Endothelial cell (in vitro differentiated cells): Measurements from ENCODE around the gene ATP2B2. TPM values are rescaled to one million over a fixed set of nuclear protein-coding genes. Genes with fewer than 3 reads are reported as not detected.

Experiments used
- DNase-seq: peaks from one replicate; pipeline ENCODE4 v3.0.0; 2021; ENCODE audit warnings: low spot score
- H3K27ac Mint-ChIP-seq: one replicate; pipeline ENCODE4 v1.8.0; 2021; ENCODE audit warnings: mixed read lengths, inconsistent platforms; ENCODE audit not compliant: unreplicated experiment
- H3K27me3 Mint-ChIP-seq: one replicate; pipeline ENCODE4 v1.8.0; 2021; ENCODE audit warnings: mild to moderate bottlenecking, moderate library complexity, mixed read lengths, inconsistent platforms; ENCODE audit not compliant: unreplicated experiment
- H3K36me3 Mint-ChIP-seq: one replicate; pipeline ENCODE4 v1.8.0; 2021; ENCODE audit warnings: mild to moderate bottlenecking, low read depth, mixed read lengths, inconsistent platforms; ENCODE audit not compliant: unreplicated experiment
- H3K4me1 Mint-ChIP-seq: one replicate; pipeline ENCODE4 v1.8.0; 2021; ENCODE audit warnings: mild to moderate bottlenecking, mixed read lengths, inconsistent platforms; ENCODE audit not compliant: unreplicated experiment
- H3K4me3 Mint-ChIP-seq: one replicate; pipeline ENCODE4 v1.8.0; 2021; ENCODE audit warnings: mild to moderate bottlenecking, mixed read lengths, inconsistent platforms; ENCODE audit not compliant: unreplicated experiment
- H3K9me3 Mint-ChIP-seq: one replicate; pipeline ENCODE4 v1.8.0; 2021; ENCODE audit warnings: mixed read lengths, inconsistent platforms; ENCODE audit not compliant: unreplicated experiment
- total RNA-seq: library from RNA; stranded (reverse); fragmentation: NEBNext Ultra II Directional; extraction: Animal tissue kit (Norgen Biotek cat#: 25700); gene quantifications from one replicate; pipeline ENCODE4 v1.2.1, GENCODE V29; 2021; ENCODE audit not compliant: unreplicated experiment
- TF ChIP-seq, protein P1 (sequence below): fragments of 200-600 bp; sonication (generic); IDR thresholded peaks from one replicate; pipeline ENCODE4 v1.5.0; 2021; ENCODE audit warnings: antibody characterized with exemption; ENCODE audit not compliant: unreplicated experiment

Gene ATP2B2
- total RNA-seq, 1 donor from 2014 or later: 1.7 TPM

DNA sequence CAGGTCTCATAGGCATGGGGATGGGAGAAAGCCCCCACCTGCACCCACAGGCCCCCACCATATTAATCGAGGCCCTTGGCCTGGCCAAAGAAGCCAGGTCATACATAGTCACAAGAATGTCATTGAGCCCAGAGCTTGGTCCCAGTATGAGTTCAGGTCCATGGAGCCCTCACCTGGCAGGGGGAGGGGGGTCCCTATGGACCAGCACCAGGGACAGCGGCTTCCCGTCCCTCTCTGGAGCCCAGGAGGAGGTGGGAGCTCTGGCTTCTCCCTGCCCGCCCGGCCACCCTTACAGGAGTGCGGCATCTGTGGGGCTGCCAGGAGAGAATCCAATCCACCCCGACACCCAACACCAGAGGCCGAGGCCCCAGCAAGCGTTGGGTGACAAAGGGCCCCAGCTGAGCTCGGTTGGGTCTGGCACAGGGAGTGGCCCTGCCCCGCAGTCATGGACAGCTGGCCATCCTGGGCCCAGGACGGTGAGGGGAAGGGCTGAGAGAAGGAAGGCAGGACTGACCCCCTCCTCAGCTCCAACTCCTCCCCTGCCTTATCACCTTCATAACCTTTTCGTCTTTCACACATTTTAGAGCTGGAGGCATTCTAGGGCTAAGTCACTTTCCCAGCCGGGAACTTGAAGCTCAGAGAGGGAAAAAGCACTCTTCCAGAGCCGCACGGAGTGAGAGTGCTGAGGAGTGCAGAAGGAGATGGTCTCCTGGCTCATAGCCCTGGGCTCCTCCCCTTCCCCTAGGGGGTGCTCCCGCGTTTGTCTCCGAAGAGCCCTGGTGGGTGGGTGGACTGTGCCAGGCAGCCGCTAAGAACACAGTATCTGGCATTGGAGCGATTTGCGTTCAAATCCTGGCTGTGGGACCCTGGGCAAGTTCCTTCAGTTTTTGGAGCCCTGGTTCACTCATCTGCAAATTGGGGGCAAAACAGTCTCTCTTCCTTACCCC is 54.6 kb downstream of the ATP2B2 start:
- DNase-seq: no peak
- Mint-ChIP-seq H3K9me3 (no peaks in the 10 kb centered on the region), H3K4me1 (peaks cover 3% of the 10 kb centered on the region), H3K27ac (no peak overlapping the region), H3K36me3 (no peaks in the 10 kb centered on the region), H3K27me3 (peaks cover 2% of the 10 kb centered on the region), H3K4me3 (no peak overlapping the region)
- TF ChIP-seq, protein P1, sequence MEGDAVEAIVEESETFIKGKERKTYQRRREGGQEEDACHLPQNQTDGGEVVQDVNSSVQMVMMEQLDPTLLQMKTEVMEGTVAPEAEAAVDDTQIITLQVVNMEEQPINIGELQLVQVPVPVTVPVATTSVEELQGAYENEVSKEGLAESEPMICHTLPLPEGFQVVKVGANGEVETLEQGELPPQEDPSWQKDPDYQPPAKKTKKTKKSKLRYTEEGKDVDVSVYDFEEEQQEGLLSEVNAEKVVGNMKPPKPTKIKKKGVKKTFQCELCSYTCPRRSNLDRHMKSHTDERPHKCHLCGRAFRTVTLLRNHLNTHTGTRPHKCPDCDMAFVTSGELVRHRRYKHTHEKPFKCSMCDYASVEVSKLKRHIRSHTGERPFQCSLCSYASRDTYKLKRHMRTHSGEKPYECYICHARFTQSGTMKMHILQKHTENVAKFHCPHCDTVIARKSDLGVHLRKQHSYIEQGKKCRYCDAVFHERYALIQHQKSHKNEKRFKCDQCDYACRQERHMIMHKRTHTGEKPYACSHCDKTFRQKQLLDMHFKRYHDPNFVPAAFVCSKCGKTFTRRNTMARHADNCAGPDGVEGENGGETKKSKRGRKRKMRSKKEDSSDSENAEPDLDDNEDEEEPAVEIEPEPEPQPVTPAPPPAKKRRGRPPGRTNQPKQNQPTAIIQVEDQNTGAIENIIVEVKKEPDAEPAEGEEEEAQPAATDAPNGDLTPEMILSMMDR: no peak

DNA sequence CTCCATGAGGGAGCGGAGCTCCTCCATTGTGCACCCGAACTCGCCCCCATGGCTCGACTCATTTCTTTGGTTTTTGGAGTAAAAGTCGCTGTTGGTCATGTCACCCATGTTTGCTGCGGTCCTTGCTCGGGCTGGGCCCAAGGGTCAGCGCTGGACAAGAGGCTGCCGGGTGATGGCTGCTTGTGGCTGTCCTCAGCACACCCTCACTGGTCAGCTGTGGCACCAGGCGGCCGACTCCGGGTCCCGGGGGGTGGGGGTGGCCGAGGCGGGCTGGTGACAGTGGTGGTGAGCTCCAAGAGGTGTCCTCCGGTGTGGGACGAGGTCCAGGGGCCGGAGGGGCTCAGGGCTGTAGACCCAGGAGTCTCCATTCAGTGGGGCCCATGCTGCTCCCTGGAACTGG is 56.0 kb downstream of the ATP2B2 start:
- H3K27ac Mint-ChIP-seq: no peak overlapping the region
- H3K9me3 Mint-ChIP-seq: no peaks in the 10 kb centered on the region
- TF ChIP-seq, protein P1: no peak
- H3K4me1 Mint-ChIP-seq: peaks cover 3% of the 10 kb centered on the region
- no peak overlapping the region for H3K4me3 Mint-ChIP-seq
- no peak for DNase-seq
- no peaks in the 10 kb centered on the region for H3K36me3 Mint-ChIP-seq
- peaks cover 2% of the 10 kb centered on the region for H3K27me3 Mint-ChIP-seq

DNA sequence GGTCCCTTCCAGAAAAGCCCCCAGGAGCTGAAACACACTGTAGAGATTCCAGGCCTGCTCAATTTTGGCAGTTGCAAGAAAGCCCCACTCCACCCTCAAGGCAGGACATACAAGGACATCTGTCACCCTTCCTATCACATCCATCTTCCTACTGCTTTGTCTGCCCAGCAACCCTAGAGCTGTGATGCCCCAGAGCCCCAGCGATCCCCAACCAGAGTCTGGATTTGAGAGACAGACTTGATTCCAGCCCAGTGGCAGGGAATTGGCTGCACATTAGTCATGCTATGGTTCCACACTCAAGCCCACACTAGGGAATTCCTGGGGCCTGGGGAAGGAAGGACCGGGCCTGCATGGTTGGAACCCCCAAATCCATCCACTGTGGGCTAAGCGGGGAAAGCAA is 56.8 kb downstream of the ATP2B2 start:
- Mint-ChIP-seq H3K4me3 (no peak overlapping the region), H3K4me1 (peaks cover 3% of the 10 kb centered on the region), H3K36me3 (no peaks in the 10 kb centered on the region), H3K27me3 (peaks cover 2% of the 10 kb centered on the region), H3K27ac (no peak overlapping the region), H3K9me3 (no peaks in the 10 kb centered on the region)
- no peak for DNase-seq
- TF ChIP-seq, protein P1: no peak

DNA sequence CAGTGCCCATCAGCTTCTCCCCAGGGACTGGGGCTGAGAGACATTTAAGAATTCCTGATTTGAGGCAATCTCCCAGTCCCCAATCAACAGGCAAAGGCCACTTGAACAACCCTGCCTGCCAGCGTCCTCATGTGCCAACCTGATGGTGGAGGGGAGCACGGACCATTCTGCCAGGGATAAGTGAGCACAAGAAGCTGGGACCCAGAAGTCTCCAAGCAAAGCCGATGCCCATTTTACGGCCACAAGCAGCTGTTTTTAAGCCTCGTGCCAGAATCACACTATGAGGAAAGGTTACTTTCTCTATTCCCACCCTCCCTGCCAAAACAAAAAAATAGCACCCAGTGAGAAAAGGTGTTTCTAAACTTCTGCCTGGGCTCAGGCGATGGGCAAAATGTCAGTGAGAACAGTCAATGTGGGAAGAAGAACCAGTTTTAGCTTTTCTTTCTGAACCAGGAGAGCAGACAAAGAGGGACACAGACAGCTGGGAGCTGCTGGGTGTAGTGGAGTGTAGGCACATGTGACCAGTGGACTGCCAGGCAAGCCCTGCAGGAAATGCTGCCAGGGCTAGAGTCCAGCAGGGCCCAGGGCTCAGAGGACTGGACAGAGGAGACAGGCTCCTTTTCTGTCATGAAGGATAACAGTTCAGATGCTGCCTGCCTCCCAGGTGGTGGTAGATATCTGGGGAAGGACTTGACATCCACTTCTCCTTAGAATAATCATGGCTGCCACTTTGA is 57.7 kb downstream of the ATP2B2 start:
- Mint-ChIP-seq H3K36me3 (no peaks in the 10 kb centered on the region), H3K27ac (no peak overlapping the region), H3K9me3 (no peaks in the 10 kb centered on the region), H3K4me3 (no peak overlapping the region), H3K27me3 (peaks cover 2% of the 10 kb centered on the region), H3K4me1 (peaks cover 3% of the 10 kb centered on the region)
- TF ChIP-seq, protein P1: no peak
- DNase-seq: no peak
